HCT116 (cell line): Measurements from ENCODE around the gene PRELID2. TPM values are rescaled to one million over a fixed set of nuclear protein-coding genes. Genes with fewer than 3 reads are reported as not detected.

Source experiments
- ATAC-seq: fragments of 200-7000 bp; cut with Tn5 transposase; 2 replicates; pipeline ENCODE4 v1.9.1; 2020; ENCODE audit warnings: mild to moderate bottlenecking, moderate library complexity
- BruUV-seq: library from RNA; stranded (reverse); fragments of 400-500 nt; replicated peaks from 2 replicates; lab custom pipeline; 2021; lab: Mats Ljungman, UMichigan
- CTCF ChIA-PET: fragments of 300-600 bp; sonication (Branson Sonifier 250); formaldehyde crosslinking; loops from one replicate; lab custom pipeline; 2021; ENCODE audit warnings: antibody characterized with exemption; lab: Charles Lee
- POLR2A ChIA-PET: fragments of 300-600, 350-600 bp; sonication (Branson Sonifier 250); formaldehyde crosslinking; loops from one replicate; lab custom pipeline; 2021; ENCODE audit warnings: antibody characterized with exemption; lab: Charles Lee
- RAD21 ChIA-PET, 2 experiments: fragments of 300-600 bp; sonication (Branson Sonifier 250); formaldehyde crosslinking; loops; one replicate each; lab custom pipeline; 2023; ENCODE audit warnings: low total read pairs in 2 of 2; ENCODE audit not compliant: uncharacterized antibody in 2 of 2, unreplicated experiment in 2 of 2, low non-redundant PET in 1 of 2; lab: Charles Lee
- DNase-seq: peaks from one replicate; pipeline ENCODE4 v3.0.0-alpha.2; 2010; ENCODE audit warnings: low read depth, low spot score
- H2AFZ ChIP-seq: fragments of 200-600 bp; shearing (Covaris generic), sonication (generic); 2 replicates; pipeline ENCODE4 v1.6.1; 2017; ENCODE audit warnings: low read depth, mixed run types, mixed read lengths, antibody characterized with exemption, low read length; ENCODE audit not compliant: poor library complexity, severe bottlenecking
- H3K27ac ChIP-seq: 2 replicates; pipeline ENCODE4 v1.5.1; 2012; ENCODE audit warnings: low read depth, low read length
- H3K27me3 ChIP-seq: fragments of 200-600 bp; sonication (generic); 2 replicates; pipeline ENCODE4 v1.6.1; 2016; ENCODE audit warnings: mixed run types, low read length, mixed read lengths; ENCODE audit not compliant: insufficient read depth
- H3K36me3 ChIP-seq, 2 experiments: fragments of 200-500 bp in 1 of 2; fragments of 200-600 bp in 1 of 2; sonication (Bioruptor generic) in 1 of 2; sonication (generic) in 1 of 2; 2 replicates each; pipeline versions ENCODE4 v1.5.1 to v1.6.1; 2014 to 2016; ENCODE audit warnings: low read length in 2 of 2, inconsistent platforms in 1 of 2, mixed read lengths in 1 of 2, mixed run types in 1 of 2; ENCODE audit not compliant: insufficient read depth in 2 of 2, control insufficient read depth in 1 of 2
- H3K4me1 ChIP-seq, 2 experiments: fragments of 200-600 bp in 1 of 2; sonication (generic) in 1 of 2; 2 replicates each; pipeline versions ENCODE4 v1.5.1 to v1.6.1; 2012 to 2017; ENCODE audit warnings: low read length in 2 of 2, inconsistent platforms in 1 of 2, mild to moderate bottlenecking in 1 of 2, mixed read lengths in 1 of 2, mixed run types in 1 of 2, moderate library complexity in 1 of 2; ENCODE audit not compliant: insufficient read depth in 2 of 2, control insufficient read depth in 1 of 2
- H3K4me2 ChIP-seq: fragments of 200-600 bp; sonication (generic); 2 replicates; pipeline ENCODE4 v1.6.1; 2017; ENCODE audit warnings: mixed run types, low read length, mixed read lengths
- H3K4me3 ChIP-seq, 2 experiments: fragments of 200-600 bp in 1 of 2; sonication (generic) in 1 of 2; replicated peaks in 1 of 2; 2 replicates each; pipeline ENCODE4 v1.5.1; 2011 to 2016; ENCODE audit warnings: low read length in 2 of 2, control low read depth in 1 of 2, low read depth in 1 of 2, mild to moderate bottlenecking in 1 of 2, mixed read lengths in 1 of 2, mixed run types in 1 of 2
- H3K79me2 ChIP-seq: fragments of 200-600 bp; sonication (generic); 2 replicates; pipeline ENCODE4 v1.6.1; 2017; ENCODE audit warnings: mild to moderate bottlenecking, mixed run types, low read length, moderate library complexity, mixed read lengths; ENCODE audit not compliant: insufficient read depth
- H3K9ac ChIP-seq: fragments of 200-600 bp; sonication (generic); 2 replicates; pipeline ENCODE4 v1.6.1; 2016; ENCODE audit warnings: low read length, mixed read lengths
- H3K9me2 ChIP-seq: fragments of 200-600 bp; sonication (generic), shearing (Covaris generic); 2 replicates; pipeline ENCODE4 v1.6.1; 2017; ENCODE audit warnings: mixed run types, mild to moderate bottlenecking, moderate library complexity; ENCODE audit not compliant: insufficient read depth
- H3K9me3 ChIP-seq, 2 experiments: fragments of 200-500 bp in 1 of 2; fragments of 200-600 bp in 1 of 2; sonication (Bioruptor generic) in 1 of 2; sonication (generic) in 1 of 2; 2 replicates each; pipeline ENCODE4 v1.6.1; 2014 to 2017; ENCODE audit warnings: low read length in 2 of 2, mixed read lengths in 2 of 2, inconsistent platforms in 1 of 2, low read depth in 1 of 2, mild to moderate bottlenecking in 1 of 2, mixed run types in 1 of 2, moderate library complexity in 1 of 2; ENCODE audit not compliant: control insufficient read depth in 1 of 2, insufficient read depth in 1 of 2
- H4K20me1 ChIP-seq: fragments of 200-600 bp; sonication (generic), shearing (Covaris generic); 2 replicates; pipeline ENCODE4 v1.6.1; 2017; ENCODE audit warnings: mixed run types, mild to moderate bottlenecking, moderate library complexity; ENCODE audit not compliant: insufficient read depth
- CEBPB ChIP-seq: IDR thresholded peaks from 2 replicates; pipeline ENCODE4 v1.6.1; 2012; ENCODE audit warnings: low read depth
- EGR1 ChIP-seq: IDR thresholded peaks from 2 replicates; pipeline ENCODE4 v1.6.1; 2012; ENCODE audit warnings: low read depth
- EZH2phosphoT487 ChIP-seq: fragments of 200-600 bp; IDR thresholded peaks from 2 replicates; pipeline ENCODE4 v1.6.1; 2018; ENCODE audit warnings: antibody characterized with exemption, borderline replicate concordance
- FOSL1 ChIP-seq: IDR thresholded peaks from 2 replicates; pipeline ENCODE4 v1.6.1; 2012; ENCODE audit warnings: low read depth
- RAD21 ChIP-seq: IDR thresholded peaks from 2 replicates; pipeline ENCODE4 v1.6.1; 2012; ENCODE audit warnings: low read depth, mild to moderate bottlenecking
- ZFX ChIP-seq: fragments of 450-650 bp; IDR thresholded peaks from 2 replicates; pipeline ENCODE4 v1.6.1; 2017
- intact Hi-C: fragments of 100-400 bp; cut with micrococcal nuclease; formaldehyde crosslinking; loops from 2 replicates; pipeline ENCODE4 v1.10.0; 2022
- total RNA-seq: library from RNA; stranded (reverse); gene quantifications from one replicate; pipeline ENCODE4 v1.2.1, GENCODE V29; 2021; ENCODE audit not compliant: unreplicated experiment
- TF ChIP-seq, protein P1 (sequence below): IDR thresholded peaks from 2 replicates; pipeline ENCODE4 v1.6.1; 2012
- TF ChIP-seq, protein P2 (sequence below): IDR thresholded peaks from 2 replicates; pipeline ENCODE4 v1.6.1; 2011; ENCODE audit warnings: mild to moderate bottlenecking, low read length, moderate library complexity; ENCODE audit not compliant: insufficient replicate concordance; ENCODE audit errors: extremely low read depth

The PRELID2 gene
- total RNA-seq, 1 experiment from 2014 or later, result 20.1 TPM

DNA sequence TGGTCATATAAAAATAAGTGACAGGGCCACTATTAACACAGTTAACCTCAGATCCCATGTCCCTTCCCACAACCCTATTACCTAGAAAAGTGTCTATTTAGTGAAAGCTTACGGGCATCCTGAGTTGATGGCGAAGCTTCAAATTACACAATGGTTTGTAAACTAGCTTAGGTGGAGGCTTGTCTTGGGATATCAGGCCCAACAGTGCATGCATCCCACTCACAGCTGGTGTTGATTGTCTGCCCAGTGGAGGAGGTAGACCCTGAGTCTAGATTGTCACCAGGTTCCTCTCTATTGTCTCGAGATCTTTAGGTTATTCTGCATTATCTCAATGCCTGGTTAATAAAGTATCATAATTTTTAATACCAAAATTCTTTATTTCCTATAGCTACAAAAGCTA is 30.4 kb downstream of the PRELID2 start (continued):
- no peak for TF ChIP-seq EZH2phosphoT487
- no peak for TF ChIP-seq RAD21
- TF ChIP-seq EGR1, result no peak
- no peak for TF ChIP-seq FOSL1
- TF ChIP-seq, protein P1, sequence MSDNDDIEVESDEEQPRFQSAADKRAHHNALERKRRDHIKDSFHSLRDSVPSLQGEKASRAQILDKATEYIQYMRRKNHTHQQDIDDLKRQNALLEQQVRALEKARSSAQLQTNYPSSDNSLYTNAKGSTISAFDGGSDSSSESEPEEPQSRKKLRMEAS, result no peak

DNA sequence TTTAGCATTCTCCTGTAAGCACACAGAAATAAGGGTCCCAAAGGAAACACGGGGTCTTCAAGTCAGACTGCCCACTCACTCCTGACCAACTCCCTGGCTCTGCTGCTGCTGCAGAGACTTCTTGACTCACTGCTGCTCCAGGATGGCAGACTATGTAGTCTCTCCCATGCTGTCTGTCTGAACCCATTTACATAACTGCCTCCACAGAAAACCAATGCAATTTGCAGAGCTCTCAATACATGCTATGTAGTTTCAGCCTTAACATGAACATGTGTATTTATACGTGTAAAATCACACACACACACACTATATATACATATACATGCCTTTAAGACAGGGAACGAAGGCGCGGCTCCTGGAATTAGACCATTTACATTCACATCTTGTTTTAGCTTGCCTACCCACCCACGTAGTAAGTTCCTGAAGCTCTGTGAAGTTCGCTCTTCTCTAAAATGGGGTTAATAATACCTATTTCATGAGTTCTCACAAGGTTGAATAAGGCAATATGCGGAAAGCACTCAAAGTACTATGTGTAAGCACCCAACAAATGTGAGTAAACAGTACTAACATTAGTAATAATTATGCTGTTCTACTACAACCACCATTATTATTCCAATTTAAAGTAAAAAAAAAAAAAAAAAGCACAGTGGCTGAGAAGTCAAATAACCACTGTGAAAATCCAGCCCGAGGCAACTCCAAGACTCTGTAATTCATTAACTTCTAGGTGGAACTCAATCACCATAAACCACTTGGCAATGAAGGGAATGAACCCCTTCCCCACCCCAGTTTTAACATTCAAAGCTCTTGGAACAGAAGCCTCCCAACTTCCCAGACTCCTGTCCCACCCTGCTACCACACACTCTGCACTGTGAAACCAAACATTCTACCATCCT is 31.8 kb downstream of the PRELID2 start:
- ChIA-PET POLR2A (no interaction called here), RAD21 (no interaction called here), CTCF (no interaction called here)
- TF ChIP-seq, protein P2, sequence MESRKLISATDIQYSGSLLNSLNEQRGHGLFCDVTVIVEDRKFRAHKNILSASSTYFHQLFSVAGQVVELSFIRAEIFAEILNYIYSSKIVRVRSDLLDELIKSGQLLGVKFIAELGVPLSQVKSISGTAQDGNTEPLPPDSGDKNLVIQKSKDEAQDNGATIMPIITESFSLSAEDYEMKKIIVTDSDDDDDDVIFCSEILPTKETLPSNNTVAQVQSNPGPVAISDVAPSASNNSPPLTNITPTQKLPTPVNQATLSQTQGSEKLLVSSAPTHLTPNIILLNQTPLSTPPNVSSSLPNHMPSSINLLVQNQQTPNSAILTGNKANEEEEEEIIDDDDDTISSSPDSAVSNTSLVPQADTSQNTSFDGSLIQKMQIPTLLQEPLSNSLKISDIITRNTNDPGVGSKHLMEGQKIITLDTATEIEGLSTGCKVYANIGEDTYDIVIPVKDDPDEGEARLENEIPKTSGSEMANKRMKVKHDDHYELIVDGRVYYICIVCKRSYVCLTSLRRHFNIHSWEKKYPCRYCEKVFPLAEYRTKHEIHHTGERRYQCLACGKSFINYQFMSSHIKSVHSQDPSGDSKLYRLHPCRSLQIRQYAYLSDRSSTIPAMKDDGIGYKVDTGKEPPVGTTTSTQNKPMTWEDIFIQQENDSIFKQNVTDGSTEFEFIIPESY, result no peak
- TF ChIP-seq EGR1 (no peak), ZFX (no peak), CEBPB (no peak)
- TF ChIP-seq, protein P1, result no peak
- H3K4me3 ChIP-seq, result no peak overlapping the region
- no peaks in the 10 kb centered on the region for H3K9me2 ChIP-seq
- H3K27me3 ChIP-seq, result no peaks in the 10 kb centered on the region
- no peak overlapping the region for H3K27ac ChIP-seq
- no peak overlapping the region for H3K9ac ChIP-seq
- H3K4me1 ChIP-seq, result no peaks in the 10 kb centered on the region
- DNase-seq (no peak), ATAC-seq (no peak)
- no peak overlapping the region for H3K4me2 ChIP-seq
- no peaks in the 10 kb centered on the region for H4K20me1 ChIP-seq
- intact Hi-C loops, result no loop called here
- H3K36me3 ChIP-seq, result no peaks in the 10 kb centered on the region
- H3K9me3 ChIP-seq, result no peaks in the 10 kb centered on the region
- BruUV-seq, result no TSS peak
- H3K79me2 ChIP-seq, result no peaks in the 10 kb centered on the region
- H2AFZ ChIP-seq, result no peak overlapping the region
